Fibroblast of the conjunctiva (primary cell): ENCODE results near the gene C9.
"Not testable (repeated sequence)": the region's sequence is repeated elsewhere in the genome, so short reads cannot be mapped to it uniquely, and the experiment has no call there.

Source experiments
- DNase-seq: peaks from one replicate; pipeline ENCODE4 v3.0.0-alpha.2; 2010; ENCODE audit warnings: low read depth

C9 gene

DNA sequence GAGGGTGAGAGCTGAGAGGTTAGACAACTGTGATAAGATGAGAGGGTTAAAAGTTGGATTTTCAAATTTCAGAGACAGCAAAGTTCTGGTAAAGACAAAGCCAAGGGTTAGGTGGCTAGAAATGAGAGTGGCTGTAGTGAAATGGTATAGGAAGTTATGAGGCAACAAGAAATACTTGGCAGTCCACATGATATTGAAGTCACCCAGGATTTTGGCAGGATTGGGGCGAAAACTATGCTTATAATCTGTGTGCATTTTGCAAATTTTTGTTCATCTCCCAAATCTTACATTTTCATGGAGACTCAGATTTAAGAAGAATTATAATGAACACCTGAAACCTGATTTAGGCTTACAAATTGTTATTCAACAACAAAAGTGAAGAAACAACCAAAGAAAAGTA is 35.6 kb downstream of the C9 start:
- DNase-seq, result no peak

DNA sequence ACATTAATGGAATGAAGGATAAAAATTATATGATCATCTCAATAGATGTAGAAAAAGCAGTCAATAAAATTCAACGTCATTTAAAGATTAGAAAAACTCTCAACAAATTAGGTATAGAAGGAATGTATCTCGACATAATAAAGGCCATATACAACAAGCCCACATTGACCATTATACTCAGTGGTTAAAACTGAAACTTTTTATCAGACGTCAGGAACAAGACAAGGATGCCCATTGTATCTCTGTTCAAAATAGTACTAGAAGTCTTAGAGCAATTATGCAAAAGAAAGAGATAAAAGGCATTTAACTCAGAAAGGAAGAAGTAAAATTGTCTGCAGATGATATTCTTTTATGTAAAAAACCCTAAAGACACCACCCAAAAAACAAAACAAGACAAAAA is 40.8 kb downstream of the C9 start:
- DNase-seq, result no peak

DNA sequence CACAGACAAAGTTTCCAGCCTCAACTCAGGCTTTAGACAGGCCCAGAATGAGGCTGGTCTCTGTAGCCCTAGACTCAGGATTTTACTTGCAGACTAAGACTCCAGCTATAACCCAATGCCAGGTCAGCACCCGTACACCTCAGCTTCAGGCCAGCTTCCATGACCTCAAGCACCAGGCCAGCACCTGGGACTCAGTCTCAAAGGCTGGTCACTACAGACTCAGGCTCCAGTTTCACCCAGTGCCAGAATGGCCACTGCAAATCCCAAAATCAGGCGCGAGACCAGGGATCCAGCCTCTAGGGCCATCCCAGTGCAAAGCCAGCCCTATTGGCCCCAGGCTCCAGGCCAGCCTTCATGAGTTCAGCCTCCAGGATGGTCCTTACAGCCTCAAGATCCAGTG is 44.9 kb downstream of the C9 start:
- DNase-seq, result no peak

DNA sequence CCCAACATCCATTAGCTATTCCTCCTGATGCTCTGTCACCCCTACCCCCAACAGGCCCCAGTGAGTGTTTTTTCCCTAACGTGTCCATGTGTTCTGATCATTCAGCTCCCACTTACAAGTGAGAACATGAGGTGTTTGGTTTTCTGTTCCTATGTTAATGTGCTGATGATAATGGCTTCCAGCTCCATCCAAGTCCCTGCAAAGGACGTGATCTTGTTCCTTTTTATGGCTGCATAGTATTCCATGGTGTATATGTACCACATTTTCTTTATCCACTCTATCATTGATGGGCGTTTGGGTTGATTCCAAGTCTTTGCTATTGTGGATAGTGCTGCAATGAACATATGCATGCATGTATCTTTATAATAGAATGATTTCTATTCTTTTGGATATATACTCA is 47.8 kb downstream of the C9 start:
- not testable (repeated sequence) for DNase-seq

DNA sequence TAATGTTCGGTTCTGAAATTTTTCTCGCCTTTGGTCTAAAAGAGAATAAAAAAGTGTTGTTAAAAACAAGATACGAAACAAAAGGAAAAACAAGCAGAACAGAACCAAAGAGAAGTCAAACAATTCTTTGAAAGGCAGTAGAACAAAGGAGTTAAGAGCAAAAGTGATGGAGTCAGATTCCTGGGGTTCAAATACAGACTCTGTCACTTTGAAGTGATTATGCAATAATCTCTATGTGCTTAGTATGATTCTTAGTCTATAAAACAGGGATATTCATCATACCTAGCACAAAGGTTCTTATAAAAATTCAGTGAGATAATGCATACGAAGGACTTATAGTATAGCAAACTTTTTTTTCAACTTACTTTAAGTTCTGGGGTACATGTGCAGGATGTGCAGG is 48.3 kb downstream of the C9 start:
- no peak for DNase-seq

DNA sequence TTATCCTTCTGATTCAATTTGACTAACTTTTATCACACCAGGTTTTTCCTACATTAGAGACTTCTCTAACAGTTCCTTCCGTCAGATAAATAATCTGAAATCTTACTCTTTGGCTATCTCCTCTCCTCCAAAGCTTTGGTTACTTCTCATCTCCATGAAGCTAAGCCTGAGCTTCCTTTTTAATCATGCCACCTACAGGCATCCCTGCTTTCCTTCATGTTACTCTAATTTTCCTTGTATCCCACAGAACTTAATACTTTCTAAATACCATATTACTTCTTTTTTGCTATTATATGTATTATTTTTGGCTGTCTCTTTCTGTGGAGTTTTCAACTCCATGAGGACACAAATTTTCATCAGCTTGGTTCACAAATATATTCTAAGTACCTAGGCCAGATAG is 49.7 kb downstream of the C9 start:
- DNase-seq, result no peak

DNA sequence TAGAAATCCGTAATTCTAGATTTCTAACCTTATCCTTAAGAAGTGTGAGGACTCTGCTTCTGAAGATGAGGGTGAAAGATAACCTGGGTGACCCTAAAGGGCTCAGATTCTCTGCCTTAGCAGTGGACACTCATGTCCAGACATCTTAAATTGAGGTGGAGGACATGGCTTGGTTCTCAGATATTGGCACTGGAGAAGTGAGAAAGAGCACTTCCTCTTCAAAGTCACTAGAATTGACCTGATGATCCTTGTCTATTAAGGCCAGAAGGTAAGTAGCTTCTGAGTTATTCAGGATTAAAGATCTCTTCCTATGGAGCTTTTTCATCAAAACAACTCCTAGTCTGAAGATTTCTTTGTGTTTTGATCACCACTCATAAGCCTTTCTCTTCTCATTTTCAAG is 54.8 kb downstream of the C9 start:
- DNase-seq, result no peak

DNA sequence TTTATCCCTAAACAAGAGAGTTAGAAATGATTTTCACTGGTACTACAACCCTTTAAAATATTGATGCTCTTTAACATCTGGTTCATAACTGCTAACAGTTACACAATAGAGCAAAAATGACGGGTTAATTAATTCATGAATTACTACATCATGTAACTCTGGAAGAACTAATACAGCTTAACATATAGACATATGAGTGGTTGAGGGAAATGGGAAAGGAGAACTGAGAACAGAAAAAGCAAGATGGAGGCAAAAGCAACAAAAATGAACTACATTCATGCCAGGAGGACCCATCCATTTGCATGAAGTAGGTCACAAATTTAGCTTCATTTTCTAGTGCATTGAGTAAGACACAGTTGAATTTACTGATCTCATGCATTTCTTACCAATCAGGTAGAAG is 61.8 kb downstream of the C9 start:
- DNase-seq, result no peak

DNA sequence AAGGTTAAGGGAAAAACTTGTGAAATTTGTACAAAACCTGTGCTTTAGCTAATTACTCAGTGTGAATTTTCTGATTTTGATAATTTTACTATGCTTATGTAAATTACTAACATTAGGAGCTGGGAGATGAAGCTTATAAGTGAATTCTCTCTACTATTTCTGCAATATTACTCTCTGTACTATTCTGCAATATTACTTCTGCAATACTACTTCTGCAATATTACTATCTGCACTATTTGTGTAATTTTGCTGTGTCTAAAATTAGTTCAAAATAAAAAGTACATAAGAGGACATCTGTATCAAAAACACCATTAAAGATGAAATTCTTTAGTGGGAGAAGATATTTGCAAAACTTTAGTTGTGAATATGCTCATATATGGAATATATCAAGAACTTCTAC is 62.9 kb downstream of the C9 start:
- DNase-seq, result no peak

DNA sequence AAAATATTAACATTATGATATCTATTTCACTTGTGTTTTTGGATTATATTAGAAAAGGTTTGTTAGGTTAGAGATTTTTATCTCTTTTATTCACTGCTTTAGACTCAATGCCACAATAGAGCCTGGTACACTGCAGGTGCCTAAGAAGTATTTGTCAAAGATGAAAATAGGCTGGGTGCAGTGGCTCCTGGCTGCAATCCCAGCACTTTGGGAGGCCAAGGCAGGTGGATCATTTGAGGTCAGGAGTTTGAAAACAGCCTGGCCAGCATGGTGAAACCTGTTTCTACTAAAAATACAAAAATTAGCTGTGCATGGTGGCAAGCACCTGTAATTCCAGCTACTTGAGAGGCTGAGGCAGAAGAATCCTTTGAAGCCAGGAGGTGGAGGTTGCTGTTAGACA is 64.3 kb downstream of the C9 start:
- DNase-seq, result no peak

DNA sequence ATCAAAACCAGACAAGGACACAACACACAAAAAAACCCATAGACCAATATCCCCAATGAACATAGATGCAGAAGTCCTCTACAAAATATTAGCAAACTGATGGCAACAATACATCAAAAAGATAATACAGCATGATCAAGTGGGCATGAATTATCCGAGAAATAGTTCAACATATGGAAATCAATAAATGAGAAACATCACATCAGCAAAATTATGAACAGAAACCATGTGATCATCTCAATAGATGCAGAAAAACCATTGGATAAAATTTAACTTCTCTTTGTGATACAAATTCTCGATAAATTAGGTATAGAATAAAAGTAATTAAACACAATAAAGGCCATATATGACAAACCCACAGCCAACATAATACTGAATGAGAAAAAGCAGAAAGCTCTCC is 69.6 kb downstream of the C9 start:
- DNase-seq, result no peak

DNA sequence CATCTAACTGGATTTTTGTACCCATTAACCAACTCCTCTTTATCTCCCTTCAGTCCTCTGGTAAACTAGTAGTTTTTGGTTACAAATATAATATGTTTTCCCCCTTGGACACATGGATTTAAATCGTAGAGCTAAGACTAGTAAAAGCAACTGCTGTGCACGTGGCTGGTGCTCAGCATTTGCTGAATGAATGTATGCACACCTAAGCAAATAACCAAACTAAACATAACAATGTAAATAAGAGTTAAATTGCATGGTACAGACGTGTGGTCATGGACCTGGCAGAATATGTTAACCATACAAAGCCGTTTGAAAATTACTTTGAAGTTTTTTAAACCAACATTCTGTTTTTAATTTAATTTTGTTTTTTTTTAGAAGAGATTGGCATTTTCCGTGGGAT is 79.7 kb downstream of the C9 start:
- no peak for DNase-seq

DNA sequence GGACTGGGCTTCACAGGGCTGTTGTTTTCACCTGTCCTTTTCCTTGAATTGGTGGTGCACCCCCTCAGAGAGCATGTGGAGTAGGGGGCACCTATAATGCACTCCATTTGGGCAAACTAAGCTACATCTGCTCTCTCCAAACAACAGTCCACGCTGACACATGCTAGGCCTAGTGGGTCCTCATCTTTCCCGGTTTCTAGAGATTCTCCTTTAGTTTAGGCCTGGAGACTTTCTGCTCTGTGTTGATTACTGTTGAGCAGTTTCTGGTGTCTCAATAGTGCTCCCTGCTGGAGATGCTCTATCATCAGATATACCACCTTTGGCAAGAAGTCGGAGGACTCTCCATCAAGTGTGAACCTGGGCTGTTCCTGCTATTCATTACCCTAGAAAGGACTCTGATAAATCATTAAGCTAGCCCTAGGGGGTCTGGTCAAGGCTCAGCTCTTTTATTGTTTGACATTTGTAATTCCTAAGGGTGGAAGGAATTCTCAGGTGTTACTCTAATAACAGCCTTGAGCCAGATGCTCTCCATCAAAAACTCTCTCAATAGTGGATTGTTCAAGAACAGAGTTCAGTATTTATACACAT is 81.0 kb downstream of the C9 start:
- DNase-seq, result peak; percentile 54

DNA sequence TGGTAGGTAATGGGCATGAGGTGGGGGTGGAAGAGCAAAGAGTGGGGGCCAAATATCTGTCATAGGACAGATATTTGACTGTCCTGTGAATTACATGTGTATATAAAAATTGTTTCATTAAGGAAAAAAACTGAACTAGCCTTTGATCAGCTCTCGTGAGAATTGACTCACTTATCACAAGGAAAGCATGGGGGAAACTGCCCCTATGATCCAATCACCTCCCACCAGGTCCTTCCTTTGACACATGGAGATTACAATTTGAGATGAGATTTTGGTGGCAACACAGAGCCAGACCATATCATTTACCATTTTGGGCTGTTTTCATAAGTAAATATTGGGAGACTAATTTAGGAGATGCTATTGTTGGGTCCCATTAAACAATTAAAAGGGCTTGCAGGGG is 81.7 kb downstream of the C9 start:
- DNase-seq, result no peak

DNA sequence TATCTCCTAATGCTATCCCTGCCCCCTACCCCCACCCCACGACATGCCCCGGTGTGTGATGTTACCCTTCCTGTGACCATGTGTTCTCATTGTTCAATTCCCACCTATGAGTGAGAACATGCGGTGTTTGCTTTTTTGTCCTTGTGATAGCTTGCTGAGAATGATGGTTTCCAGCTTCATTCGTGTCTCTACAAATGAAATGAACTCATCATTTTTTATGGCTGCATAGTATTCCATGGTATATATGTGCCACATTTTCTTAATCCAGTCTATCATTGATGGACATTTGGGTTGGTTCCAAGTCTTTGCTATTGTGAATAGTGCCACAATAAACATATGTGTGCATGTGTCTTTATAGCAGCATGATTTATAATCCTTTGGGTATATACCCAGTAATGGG is 88.4 kb downstream of the C9 start:
- DNase-seq, result not testable (repeated sequence)

DNA sequence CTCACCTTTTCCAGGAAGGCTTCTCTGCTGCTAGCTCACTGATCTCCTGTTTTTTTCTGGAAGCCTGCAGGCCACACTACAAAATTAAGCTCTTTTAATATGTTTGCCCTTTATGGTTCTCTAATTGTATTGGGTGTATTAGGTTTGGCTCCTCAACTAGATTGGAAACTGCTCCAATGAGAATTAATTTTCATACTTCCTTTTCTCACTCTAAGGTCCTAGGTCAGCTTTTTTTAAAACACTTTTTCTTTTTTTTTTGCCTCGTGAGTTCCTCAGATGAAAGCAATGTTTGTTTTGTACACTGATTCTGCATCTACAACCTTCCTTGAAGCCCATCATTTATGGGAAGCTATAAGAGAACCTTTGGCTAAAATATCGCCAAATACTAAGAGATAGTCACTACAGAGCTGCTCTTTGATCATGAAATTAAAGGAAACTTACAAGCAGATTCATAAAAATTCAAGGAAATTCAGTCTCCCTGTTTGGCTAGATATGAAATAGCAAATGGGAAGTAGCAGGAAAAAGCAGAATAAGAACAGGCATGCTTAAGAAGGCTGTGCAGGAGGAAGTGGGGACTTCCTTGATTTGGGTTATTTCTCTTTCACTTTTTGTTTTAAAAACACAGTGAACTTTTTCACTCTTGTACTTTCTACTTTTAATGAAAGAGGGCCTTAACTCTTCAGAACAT is 89.8 kb downstream of the C9 start:
- DNase-seq, result no peak

DNA sequence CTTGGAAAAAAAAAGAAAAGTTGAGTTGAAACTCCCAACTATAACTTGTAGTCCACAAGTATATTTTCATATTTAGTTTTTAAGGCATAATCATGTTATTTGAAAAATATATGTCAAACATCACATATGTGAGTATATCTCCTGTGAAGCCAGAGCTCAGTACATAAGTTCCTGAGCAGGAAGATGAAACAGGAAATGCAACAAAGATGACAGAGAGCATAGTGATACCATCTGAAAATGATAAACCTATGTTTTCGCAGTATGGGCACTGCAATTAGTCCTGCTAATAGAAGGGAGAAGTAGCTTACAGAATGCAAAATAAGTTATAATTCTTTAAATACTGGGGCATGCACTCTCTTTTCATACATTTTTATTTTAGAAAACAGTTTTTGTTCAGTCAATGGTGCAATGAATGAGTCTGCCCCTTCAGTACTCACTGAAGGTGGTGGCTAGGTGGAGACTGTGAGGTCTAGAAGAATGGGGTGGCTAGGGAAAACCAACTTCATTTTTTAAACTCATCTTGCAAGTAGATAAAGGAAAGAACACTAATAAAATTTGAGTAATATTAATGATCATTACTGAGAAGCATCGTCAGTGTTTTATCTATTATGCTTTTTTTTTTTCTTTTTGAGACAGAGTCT is 90.9 kb downstream of the C9 start:
- DNase-seq, result no peak

DNA sequence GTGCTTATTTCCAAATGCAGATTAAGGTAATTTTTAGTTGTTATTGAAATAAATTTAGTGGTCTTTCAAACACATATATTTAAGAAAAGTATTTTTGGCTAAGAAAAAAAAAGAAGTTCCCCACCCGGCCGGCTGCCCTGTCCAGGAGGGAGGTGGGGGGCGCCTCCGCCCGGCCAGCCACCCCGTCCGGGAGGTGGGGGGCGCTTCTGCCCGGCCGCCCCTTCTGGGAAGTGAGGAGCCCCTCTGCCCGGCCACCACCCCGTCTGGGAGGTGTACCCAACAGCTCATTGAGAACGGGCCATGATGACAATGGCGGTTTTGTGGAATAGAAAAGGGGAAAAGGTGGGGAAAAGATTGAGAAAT is 91.4 kb downstream of the C9 start:
- not testable (repeated sequence) for DNase-seq

DNA sequence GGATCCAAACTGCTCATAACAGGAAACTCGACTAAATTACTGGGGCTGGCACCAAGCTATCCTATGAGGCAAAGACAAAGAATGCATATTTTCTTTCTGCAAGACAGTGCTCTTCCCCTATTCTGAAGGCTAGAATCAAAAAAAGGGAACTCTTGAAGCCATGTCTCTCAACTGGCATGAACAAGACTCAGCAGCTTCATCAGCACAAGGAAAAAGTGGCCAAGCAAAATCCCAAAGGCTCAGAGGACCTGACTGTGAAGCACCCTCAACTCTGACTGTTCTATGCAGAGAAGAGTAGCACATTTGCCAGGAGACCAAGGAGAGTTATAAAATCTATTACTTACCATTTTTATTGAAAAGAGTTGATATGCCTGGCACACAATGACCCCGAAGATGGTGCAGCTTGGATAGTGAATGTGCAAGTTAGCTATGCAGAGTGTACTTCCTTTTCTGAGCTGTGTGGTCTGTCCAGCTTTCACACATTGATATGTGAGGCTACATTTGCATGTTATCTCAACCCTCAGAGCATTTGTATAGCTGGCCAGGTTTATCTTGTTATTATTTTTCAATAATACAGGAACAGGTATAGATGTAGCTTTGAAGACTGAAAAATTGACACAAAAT is 94.0 kb downstream of the C9 start:
- no peak for DNase-seq

DNA sequence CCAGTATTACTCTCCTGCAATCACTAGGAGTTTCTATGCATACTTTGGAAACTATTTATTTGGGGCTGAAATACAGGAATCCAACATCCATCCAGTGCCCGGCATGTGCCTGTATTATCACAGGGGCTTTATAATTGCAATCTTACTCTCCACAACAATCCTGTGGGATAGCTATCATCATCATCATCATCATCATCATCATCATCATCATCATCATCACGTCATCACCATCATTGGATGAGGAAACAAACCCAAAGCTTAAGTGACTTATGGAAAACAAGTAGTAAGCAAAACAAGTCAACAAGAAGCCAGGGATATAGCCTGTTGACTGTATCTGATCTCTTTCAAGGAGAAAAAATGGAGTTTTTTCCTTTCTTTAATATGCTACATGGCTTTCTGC is 97.1 kb downstream of the C9 start:
- DNase-seq, result no peak

DNA sequence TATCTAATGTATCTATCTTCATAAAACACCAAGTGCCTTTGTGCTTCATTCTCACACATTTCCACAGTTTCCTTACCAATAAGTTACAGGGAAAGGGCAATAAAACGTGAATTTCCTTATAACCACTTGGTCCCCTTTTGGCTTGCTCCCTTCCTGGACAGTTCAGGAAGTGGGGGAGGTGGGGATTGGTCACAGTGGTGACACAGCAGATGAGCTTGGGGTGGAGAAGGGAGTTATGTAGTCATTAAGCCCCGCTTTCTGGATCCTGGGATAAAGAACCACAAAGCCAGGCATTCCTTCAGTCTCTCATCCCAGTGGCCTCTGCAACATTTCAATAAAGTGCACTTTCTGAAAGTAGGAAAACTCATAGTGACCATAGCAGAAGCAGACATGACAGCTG is 97.9 kb downstream of the C9 start:
- DNase-seq, result no peak

DNA sequence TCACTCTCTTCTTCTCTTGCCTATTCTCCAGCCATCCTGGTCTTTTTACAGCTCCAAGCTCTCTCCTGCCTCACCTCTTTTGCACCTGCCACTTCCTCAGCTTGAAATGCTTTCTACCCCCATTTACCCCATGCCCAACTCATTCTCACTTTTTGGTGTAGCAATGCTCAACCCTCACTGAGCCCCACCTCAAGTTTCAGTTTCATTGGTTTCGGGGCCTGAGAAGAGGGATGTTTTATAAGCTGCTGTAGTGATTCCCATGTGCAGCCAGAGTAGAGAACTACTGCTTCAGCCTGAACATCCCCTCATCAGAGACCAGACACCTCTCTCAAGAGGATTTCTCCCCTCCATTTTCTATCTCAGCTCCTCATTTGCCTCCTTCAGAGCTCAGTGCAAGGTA is 99.8 kb downstream of the C9 start:
- DNase-seq, result no peak

DNA sequence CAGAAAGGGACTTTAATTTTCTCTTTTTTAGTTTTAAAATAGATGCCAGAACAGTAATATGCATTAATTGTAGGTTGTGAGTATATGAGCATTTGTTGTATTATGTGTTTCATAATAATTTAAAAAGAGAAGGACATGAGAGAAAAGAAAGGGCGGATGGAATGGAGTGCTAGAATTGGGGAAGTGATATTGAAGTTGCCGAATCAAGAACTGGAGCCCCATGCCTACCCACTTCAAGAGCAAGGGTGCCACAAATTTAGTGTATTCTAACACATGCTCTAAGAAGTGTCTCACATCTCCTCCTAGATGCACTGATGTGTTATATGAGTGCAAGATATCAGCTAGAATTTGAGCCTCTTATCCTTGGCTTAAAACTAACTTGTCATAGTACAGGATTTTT is 101.3 kb downstream of the C9 start:
- no peak for DNase-seq

DNA sequence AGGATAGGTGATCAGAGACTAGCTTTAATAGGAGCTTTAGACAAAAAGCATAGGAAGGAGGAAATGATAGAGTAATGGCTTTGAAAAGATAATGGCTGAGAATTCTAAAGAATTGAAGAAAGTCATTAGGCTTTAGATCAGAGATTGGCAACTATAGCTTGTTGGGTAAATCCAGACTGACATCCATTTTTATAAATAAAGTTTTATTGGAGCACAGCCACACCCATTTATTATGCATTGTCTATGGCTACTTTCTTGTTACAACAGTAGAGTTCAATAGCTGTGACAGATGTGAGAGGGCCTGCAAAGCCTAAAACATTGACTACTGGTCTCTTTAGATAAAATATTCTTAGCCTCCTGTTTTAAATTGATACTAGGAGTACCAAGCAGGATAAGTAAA is 104.2 kb downstream of the C9 start:
- DNase-seq, result no peak
